Activated CD8-positive, alpha-beta memory T cell treated with anti-CD3 and anti-CD28 coated beads, Interleukin-2, amount 50 U/mL, for 24 hours (primary cell): ENCODE measurements around the gene RAB3IP.
"Not testable (repeated sequence)": the region's sequence is repeated elsewhere in the genome, so short reads cannot be mapped to it uniquely, and the experiment has no call there.

ENCODE experiments used
- DNase-seq: peaks from one replicate; pipeline ENCODE4 v3.0.0-alpha.2; 2020; ENCODE audit errors: extremely low read depth

RAB3IP gene

GRCh38 chr12:69756088-69756755 lies 17.6 kb downstream of the RAB3IP start:
- DNase-seq, result no peak

GRCh38 chr12:69758105-69758504 lies 19.4 kb downstream of the RAB3IP start:
- DNase-seq, result no peak

- not testable (repeated sequence) for DNase-seq
These were observed 20.9 kb downstream of the RAB3IP start for GRCh38 chr12:69759581-69759980.

GRCh38 chr12:69765515-69765914 lies 26.9 kb downstream of the RAB3IP start:
- DNase-seq, result no peak

- no peak for DNase-seq
These were observed 27.6 kb downstream of the RAB3IP start for GRCh38 chr12:69766260-69766659.

GRCh38 chr12:69779928-69780327 lies 41.3 kb downstream of the RAB3IP start:
- DNase-seq, result no peak

GRCh38 chr12:69783365-69783764 lies 44.7 kb downstream of the RAB3IP start:
- DNase-seq, result no peak

- DNase-seq, result no peak
These were observed 50.7 kb downstream of the RAB3IP start for GRCh38 chr12:69789351-69789750.

- DNase-seq, result no peak
These were observed 53.9 kb downstream of the RAB3IP start for GRCh38 chr12:69792533-69792932.

GRCh38 chr12:69807101-69807897 lies 68.6 kb downstream of the RAB3IP start:
- DNase-seq, result not testable (repeated sequence)

- no peak for DNase-seq
These were observed 72.3 kb downstream of the RAB3IP start for GRCh38 chr12:69810870-69811498.

GRCh38 chr12:69816082-69816481 lies 77.4 kb downstream of the RAB3IP start:
- DNase-seq, result no peak

- no peak for DNase-seq
These were observed 82.4 kb downstream of the RAB3IP start for GRCh38 chr12:69821032-69821455.

- no peak for DNase-seq
These were observed 82.9 kb downstream of the RAB3IP start for GRCh38 chr12:69821456-69822159.

- no peak for DNase-seq
These were observed 83.7 kb downstream of the RAB3IP start for GRCh38 chr12:69822201-69822860.

- no peak for DNase-seq
These were observed 85.4 kb downstream of the RAB3IP start for GRCh38 chr12:69824028-69824427.

- no peak for DNase-seq
These were observed 86.4 kb downstream of the RAB3IP start, which contains the start of gene MYRFL for GRCh38 chr12:69824966-69825560. TSS of gene MYRFL (plus strand) at chr12:69825227. CDS start at chr12:69825518, 291 bp downstream.

GRCh38 chr12:69828897-69829296 lies 90.2 kb downstream of the RAB3IP start:
- DNase-seq, result no peak

GRCh38 chr12:69833696-69834095 lies 95.0 kb downstream of the RAB3IP start:
- no peak for DNase-seq

GRCh38 chr12:69834147-69834546 lies 95.5 kb downstream of the RAB3IP start:
- no peak for DNase-seq

GRCh38 chr12:69834576-69834975 lies 95.9 kb downstream of the RAB3IP start:
- DNase-seq, result no peak
